NCI-H1436 treated with DMSO at 0.1 percent for 48 hours (cell line): ENCODE results near the gene UBE2R2.
"Not testable (repeated sequence)": the region's sequence is repeated elsewhere in the genome, so short reads cannot be mapped to it uniquely, and the experiment has no call there.

Source experiments
- DNase-seq: peaks from one replicate; lab custom pipeline; 2025; lab: John Stamatoyannopoulos, UW

UBE2R2 gene, protein sequence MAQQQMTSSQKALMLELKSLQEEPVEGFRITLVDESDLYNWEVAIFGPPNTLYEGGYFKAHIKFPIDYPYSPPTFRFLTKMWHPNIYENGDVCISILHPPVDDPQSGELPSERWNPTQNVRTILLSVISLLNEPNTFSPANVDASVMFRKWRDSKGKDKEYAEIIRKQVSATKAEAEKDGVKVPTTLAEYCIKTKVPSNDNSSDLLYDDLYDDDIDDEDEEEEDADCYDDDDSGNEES

DNA sequence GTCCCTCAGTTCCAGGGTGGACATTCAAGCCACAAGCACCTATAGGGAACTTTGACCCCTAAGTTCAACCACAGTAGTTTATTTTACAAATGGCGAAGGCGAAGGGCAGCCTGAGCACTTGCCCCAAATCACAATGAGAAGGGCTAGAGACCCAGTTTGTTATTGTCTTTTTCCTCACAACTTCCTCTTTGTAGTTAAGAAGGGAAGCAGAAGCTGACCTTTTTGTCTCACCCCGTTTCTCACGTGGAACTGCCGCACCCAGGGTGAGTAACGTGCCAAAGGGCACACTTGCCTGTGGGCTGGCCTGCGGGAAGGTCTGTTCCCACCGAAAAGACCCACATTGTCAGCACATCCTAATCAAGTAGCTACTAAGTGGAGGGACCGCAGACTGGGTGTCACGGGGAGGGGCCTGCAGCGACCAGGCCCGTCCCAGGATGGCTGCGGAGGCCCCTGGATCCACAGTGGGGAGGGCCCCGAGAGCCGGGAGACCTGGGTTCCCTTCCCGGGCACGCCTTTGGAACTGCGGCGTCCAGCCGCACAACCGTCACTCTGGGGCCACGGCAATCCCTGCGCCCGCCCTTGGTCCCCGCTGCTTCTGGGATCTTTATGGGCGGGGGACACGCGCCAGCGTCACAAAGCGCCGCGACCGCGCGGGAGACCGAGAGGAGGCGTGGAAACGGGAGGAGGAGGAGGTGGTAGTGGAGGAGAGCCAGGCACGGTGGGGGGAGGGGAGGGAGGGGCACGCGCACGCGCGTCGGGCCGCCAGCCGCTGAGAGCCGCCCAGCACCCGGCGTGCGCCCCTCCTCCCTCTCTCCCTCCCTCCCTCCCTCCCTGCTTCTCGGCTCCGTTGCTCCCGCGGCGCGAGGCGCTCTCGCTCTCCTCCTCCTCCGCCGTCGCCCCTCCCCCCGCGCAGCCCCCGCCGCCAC, at the start of gene UBE2R2:
Gene UBE2R2 (plus strand): TSS at position 834 of the 926 bp plus-strand sequence. CDS start 598 bp downstream, outside the sequence.
- peak; percentile 72 for DNase-seq

DNA sequence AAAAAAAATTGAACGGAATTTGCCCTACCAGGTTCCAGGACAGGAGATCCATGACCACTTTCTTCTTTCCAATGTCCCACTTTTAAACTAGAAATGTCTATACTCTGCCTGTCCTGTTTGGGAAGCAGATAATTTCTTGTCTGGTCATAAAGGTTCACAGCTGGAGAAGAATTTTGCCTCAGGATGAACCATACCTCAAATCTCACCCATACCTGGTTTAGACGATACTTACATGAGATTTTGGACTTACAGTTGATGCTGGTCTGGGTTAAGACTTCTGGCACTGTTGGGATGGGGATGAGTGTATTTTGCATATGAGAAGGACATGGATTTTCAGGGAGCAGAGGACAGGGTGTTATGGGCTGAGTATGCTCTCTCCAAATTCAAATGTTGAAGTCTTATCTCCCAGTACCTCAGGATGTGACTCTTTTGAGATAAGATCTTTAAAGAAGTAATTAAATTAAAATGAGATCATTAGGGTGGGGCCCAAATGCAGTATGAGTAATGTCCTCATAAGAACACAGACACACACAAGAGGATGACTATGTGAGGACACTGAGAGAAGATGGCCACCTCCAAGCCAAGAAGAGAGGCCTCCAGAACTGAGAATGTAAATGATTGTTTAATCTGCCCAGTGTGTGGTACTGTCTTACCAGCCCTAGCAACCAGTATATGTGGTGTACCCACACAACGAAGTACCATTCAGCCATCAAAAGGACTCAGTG, 46.6 kb upstream of the UBE2R2 start:
- not testable (repeated sequence) for DNase-seq

DNA sequence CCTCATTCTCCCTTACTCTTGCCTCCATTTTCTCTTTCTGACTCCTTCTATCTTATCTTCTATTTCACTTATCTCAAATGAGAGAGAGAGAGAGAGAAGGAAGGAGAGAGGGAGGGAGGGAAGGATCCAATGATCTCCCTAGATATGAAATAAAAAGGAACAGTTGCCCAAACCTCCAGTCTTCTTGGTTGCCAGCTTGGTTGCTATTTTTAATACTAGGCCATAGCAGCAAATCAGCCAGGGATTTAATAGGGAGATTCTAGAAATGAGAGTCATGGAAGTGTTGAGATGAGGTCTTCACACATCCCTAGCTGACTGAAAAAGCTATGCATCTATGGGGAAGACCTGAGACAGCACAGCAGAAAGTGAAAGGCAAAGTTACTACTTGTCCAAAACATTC, 43.8 kb upstream of the UBE2R2 start:
- DNase-seq: not testable (repeated sequence)

DNA sequence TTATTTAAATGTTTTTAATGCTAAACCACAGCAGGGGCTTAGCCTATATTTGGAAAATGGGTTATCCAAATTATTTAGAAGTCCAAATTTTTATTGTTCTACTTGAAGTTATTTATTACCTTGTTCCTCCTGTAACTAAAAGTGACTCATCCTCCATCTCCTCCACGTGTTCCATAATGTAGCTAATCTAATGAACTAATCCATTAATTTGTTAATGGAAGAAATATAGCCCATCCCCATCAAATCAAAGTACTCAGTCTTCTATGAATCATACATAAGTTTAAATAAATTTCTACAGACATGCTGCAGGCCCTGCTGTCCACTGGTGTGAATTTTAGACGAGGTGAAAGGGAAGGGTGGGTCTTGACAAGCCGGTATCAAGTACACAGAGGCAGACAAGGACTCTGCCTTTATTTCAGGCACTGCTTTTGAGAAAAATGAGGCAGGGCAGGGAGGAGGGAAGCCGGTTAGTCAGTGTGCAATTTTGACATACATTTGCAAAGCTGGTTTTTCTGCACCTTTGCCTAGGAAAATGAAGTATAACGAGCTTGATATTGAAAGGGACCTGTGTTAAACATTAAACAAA, 42.8 kb upstream of the UBE2R2 start:
- DNase-seq: not testable (repeated sequence)

DNA sequence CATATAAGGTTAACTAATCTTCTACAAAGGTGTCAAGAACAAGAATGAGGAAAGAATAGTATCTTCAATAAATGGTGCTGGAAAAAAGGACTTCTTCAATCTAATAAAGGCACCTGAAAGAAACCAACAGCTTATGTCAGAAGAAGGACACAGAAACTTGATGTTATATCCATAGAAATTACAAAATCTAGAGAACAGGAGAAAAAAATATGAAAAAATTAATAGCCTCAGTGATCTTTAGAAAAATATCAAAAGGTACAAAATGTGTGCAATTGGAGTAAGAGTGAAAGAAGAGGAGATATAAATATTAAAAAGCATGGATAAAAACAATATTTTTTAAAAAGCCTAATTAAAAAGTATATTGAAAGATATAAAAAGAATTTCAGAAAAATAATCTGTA, 40.4 kb upstream of the UBE2R2 start:
- no peak for DNase-seq

DNA sequence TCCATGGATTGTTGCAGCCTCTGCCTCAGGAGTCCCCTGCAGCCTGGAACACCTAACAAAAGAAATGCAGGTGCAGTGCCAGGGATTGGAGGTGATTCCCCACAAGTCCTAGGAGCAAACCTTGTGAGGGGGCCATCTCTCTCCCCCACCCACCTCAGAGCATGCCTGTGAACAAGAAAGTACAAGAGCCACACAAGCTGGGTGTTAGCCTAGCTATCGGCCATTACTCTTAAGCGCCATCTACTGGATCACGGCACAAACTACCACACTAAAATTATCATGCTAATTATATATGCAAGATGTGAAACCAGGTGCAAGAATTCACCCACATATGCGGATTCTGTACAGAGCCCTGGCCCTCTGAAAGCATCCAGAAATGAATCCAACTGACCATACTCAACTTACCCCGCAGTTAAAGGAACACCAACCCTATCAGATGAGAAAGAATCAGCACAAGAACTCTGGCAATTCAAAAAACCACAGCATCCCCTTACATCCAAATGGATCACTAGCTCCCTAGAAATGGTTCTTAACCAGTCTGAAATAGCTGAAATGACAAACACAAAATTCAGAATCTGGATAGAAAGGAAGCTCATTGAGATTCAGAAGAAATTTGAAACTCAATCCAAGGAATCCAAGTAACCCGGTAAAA, 38.1 kb upstream of the UBE2R2 start:
- DNase-seq: peak; percentile 8

DNA sequence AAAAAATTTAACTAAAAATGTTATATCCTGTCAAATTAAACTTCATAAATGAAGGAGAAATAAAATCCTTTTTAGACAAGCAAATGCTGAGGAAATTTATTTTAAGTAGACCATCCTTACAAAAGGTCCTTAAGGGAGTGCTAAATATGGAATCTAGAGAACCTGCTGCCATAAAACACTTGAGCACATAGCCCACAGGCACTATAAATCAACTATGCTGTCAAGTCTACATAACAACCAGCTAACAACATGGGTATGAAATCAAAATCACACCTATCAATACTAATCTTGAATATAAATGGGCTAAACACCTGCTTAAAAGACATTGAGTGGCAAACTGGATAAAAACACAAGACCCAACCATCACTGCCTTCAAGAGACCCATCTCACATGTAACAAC, 36.7 kb upstream of the UBE2R2 start:
- no peak for DNase-seq

DNA sequence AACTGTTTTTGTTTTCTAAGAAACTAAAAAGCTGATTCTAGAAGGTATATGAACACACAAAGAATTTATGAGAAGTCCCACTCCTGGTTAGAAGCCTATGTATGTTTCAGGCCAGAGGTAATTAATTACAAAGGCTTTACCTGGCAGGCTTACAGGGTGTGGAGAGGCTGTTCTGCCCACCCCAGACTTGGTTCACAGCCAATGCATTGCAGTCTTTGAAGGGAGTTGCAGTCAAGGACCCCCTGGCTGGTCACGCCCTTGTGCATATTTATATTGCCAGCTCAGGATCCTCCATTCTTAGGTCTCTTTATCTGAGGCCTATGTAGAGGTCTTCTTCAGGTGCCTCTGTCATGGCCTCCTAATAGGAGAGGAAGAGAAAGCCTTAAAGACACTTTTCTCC, 35.2 kb upstream of the UBE2R2 start:
- no peak for DNase-seq

DNA sequence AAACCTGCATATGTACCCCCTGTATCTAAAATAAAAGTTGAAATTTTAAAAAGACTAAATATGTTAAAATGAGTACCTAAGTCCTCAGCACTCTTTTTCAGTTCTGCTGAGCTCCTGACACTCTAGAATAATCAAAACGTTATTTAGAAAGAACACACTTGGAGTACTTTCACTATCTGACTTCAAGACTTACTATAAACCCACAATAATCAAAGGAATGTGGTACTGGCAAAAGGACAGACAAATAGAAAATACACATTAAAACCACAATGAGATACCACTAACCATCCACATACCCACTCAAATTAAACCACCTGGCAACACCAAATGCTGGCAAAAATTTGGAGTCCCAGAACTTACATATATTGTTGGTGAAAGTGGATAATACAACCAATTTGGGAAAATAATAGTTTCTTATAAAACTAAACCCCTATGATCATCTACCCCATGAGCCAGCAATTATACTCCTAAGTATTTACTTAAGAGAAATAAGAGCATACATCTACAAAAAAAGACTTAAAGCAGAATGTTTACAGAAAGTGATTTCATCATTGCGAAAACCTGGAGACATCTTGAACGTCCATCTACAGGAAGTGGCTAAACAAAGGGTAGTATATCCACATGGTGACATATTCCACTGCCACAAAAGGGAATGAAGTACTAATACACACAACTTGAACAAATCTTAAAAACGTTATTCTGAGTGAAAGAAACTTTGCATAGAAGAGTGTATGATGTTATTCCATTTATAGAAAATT, 34.4 kb upstream of the UBE2R2 start:
- DNase-seq: no peak

DNA sequence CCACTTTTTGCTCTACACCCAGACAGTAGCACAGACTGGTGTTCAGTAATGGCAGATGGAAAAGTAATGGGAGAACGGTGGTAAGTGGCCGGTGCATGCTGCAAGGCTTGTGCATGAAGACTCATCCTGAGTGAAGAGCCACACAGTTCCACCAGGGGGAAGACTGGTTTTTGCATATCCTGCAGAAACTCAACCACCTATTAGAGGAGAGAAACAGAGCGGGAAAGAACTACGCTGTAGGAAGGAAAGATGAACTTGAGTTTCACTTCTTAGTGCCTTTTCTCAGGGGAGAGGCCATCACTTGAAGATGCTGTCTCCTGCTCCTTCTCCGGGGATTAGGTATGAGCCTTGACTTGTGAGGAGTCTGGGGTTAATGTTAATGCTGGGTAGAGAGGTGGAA, 31.0 kb upstream of the UBE2R2 start:
- DNase-seq: no peak

DNA sequence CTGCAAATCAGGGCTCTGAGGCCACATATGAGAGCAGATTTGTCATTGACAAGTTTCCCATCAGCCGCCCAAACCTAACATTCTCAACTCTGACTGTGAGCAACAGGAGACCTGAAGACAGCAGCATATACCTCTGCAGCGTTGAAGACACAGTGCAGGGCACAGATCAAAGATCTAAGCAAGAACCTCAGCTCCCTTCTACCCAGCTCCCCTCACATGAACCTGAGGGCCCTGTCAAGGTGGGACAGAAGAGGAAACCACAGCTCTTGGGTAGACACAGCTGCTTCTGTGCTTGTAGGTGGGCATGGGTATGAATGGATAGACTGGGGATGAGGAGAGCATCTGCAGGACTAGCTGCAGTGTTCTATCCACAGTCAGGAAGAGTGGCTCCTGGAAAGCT, 30.3 kb upstream of the UBE2R2 start:
- no peak for DNase-seq

DNA sequence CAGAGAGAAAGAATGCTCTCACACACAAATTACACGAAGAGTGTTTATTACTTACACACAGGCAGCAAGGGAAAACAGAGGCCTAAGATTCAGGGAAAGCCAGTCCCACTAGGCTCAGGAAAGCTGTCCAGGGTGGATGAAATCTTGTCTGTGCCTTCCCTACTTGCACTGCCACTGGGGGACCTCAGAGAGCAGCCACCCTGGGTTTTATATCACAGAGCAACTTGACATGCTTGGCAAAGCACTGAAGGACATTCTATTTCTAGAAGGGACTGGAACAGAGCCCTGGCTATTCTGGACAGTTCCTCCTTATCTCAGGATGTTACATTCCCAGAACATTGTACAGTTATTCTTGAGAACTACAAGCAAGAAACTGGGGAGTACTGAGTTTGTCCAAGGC, 29.1 kb upstream of the UBE2R2 start:
- DNase-seq: no peak

DNA sequence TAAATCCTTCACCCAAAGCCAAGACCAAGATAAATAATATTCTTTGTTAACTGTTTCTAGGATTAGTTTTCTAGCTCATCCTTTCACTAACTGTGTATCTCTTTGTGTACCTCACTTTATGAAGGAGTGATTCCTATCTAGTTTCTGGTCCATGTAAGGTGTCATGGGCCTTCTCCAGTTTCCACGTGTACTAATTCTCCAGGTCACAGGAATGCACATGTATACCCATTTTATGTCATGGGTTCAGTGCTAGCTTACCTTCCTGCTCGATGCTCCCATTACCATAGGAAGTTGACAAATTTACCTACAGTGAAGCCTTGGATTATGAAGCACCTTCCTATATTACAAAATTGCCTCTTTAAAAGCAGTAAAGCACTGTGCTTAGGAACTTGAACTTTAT, 27.5 kb upstream of the UBE2R2 start:
- not testable (repeated sequence) for DNase-seq

DNA sequence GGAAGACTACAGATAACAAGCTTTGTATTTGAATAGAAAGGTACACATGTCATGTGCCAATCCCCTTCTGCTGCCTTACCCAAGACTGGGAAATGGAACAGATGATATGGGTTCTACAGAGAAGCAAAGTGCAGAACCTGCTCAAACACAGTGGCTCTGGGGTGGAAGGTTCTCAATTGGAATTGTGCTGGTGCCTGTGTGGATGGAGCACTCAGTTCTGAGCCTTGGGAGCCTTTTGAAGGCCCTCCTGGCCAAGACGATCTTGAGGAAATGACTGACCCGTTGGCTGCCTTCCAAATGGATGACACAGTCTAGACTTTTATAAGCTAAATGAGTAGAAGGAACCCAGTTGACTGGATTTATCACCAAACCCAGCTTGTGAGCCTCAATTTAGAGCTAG, 25.8 kb upstream of the UBE2R2 start:
- DNase-seq: no peak

DNA sequence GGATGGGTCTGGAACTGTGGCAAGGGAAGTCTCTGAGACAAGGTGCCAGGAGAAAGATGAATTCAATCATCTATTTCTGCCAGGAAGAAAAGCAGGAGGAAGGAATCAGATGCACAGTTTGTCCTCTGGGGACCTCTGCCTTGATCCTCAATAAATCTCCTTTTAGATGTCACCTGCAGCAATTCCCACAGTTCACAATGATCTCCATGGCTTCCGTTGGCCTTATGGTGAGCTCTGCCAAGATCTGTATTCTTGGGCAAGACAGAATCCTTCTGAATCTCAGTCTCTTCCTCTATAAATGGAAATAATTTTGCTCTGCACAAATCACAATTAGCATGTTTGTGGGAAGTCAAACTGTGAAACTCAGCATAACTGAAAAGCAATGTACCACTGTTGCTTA, 23.5 kb upstream of the UBE2R2 start:
- not testable (repeated sequence) for DNase-seq

DNA sequence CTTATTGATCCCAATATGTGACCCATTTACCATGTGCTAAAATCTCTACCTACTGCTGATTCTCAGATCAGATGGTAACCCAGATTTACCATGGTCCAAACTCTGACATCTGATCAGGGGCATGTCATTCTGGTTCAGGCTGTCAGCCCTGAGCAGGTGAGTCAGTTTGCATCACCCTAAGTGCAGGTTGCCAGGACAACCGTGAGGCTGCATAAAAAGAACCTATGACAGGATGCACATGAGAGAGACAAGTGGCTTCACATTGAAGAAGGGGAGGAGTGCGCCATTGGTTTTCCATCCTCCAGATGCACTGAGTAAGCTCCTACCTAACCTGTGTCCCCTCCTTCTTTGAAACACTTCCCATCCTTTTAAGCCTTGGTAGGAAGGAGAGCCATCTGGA, 22.4 kb upstream of the UBE2R2 start:
- no peak for DNase-seq

DNA sequence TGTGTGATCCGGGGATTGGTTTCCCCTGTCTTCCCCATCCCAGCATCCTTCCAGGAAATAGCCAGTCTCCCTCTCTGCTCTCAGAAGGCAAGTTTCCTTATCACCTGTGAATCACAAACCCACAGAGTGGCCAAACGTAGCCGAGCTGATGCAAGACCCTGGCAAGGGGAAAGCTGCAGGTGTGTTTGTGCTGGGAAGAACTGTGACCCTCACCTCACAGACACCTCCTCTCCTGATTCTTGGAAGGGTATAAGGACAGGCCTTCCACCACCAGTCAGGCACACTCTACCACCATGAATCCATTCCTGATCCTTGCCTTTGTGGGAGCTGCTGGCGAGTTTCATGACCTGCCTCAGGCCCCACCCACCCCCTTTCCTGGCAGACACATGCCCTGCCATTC, 21.7 kb upstream of the UBE2R2 start, which contains the start of gene PRSS3:
Gene PRSS3 (plus strand): TSS at position 281 of the 400 bp plus-strand sequence. CDS start 13 bp downstream, at position 294.
- no peak for DNase-seq

DNA sequence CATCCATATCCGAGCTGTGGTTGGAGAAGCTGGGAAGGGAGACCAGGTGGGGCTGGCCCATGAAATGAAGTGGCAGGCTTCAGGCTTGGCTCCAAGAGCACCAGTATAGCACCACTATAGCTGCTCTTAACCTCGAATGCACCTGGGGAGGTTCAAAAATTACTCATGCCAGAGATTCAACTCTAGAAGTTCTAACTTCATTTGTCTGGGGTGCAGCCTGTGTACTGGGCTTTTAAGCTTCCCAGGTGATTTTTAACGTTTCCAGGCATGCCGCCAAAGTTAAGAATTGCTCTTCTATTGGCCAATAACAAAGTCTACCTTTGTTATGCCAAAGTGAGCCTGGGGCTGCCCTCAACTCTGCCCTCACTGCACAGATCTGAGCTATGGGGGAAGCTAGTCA, 21.1 kb upstream of the UBE2R2 start:
- DNase-seq: no peak

DNA sequence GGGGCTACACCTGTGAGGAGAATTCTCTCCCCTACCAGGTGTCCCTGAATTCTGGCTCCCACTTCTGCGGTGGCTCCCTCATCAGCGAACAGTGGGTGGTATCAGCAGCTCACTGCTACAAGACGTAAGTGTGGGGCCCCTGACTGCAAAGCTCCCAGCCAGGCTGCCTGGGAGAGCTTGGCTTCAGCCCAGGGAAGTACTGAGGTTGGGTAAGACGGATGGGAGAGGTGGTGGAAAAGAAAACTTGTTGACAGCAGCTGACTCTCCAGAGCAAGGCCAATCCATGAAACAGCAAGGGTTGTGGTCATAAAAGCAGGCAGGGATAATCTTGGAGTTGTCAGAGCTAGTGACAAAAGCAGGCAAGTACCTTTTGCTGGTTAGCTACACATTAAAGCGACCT, 20.3 kb upstream of the UBE2R2 start:
- not testable (repeated sequence) for DNase-seq

DNA sequence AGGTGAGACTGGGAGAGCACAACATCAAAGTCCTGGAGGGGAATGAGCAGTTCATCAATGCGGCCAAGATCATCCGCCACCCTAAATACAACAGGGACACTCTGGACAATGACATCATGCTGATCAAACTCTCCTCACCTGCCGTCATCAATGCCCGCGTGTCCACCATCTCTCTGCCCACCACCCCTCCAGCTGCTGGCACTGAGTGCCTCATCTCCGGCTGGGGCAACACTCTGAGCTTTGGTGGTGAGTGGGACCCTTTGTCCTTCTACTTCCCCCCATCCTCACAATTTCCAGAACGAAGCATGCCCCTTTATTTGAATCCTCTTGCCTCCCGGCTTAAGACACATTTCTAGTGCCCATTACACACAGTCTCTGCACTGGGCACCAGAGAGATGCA, 19.1 kb upstream of the UBE2R2 start:
- DNase-seq: no peak

DNA sequence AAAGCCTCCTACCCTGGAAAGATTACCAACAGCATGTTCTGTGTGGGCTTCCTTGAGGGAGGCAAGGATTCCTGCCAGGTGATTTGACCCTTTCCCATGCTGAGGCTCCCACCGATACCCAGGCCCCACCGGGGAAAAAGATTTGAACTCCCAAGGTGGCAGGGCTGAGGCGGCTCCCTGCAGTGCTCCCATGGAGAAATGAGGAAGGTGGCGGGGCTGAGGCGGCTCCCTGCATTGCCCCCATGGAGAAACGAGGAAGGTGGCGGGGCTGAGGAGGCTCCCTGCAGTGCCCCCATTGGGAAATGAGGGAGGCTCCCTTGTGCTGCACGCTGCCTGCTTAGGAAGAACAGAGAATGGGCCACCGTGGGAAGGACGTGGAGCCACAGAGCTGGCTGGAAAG, 18.4 kb upstream of the UBE2R2 start:
- no peak for DNase-seq
